Endothelial cell of umbilical vein (primary cell): ENCODE data around the gene LRRC37B. TPM values are rescaled to one million over a fixed set of nuclear protein-coding genes. Genes with fewer than 3 reads are reported as not detected.

Experiments
- BruUV-seq: library from RNA; stranded (reverse); fragments of 400-500 nt; replicated peaks from 2 replicates; lab custom pipeline; 2021; lab: Mats Ljungman, UMichigan
- CTCF ChIA-PET: fragments of 300-600, 350-600 bp; sonication (Branson Sonifier 250); formaldehyde crosslinking; loops from one replicate; lab custom pipeline; 2021; ENCODE audit warnings: antibody characterized with exemption, inconsistent platforms; lab: Charles Lee
- POLR2A ChIA-PET: fragments of 300-600, 350-600 bp; sonication (Branson Sonifier 250); formaldehyde crosslinking; loops from one replicate; lab custom pipeline; 2021; ENCODE audit warnings: antibody characterized with exemption, inconsistent platforms; lab: Charles Lee
- DNase-seq: peaks from one replicate; pipeline ENCODE4 v3.0.0-alpha.2; 2011; ENCODE audit warnings: low read depth, low spot score
- FAIRE-seq: peaks from 2 replicates; lab custom pipeline; 2011; peaks lifted over from hg19 to GRCh38; lab: Jason Lieb, UNC
- H2AFZ ChIP-seq: 2 replicates; pipeline ENCODE4 v1.6.0; 2012; ENCODE audit warnings: low read depth, low read length, control low read depth, inconsistent platforms
- H3K27ac ChIP-seq: 2 replicates; pipeline ENCODE4 v1.5.1; 2011; ENCODE audit warnings: low read depth, mild to moderate bottlenecking, control low read depth, low read length, moderate library complexity; ENCODE audit not compliant: insufficient read depth
- H3K27me3 ChIP-seq, 2 experiments: 2 replicates each; pipeline versions ENCODE4 v1.6.0 to v1.6.1; 2011; ENCODE audit warnings: low read length in 2 of 2, mixed read lengths in 1 of 2; ENCODE audit not compliant: control insufficient read depth in 2 of 2, insufficient read depth in 2 of 2
- H3K36me3 ChIP-seq, 2 experiments: 2 replicates in 1 of 2; 3 replicates in 1 of 2; pipeline ENCODE4 v1.5.1; 2011; ENCODE audit warnings: low read length in 2 of 2, mild to moderate bottlenecking in 1 of 2, moderate library complexity in 1 of 2; ENCODE audit not compliant: control insufficient read depth in 2 of 2, insufficient read depth in 2 of 2; ENCODE audit errors: extremely low read depth in 1 of 2
- H3K4me1 ChIP-seq: 3 replicates; pipeline ENCODE4 v1.5.1; 2011; ENCODE audit warnings: mild to moderate bottlenecking, low read length; ENCODE audit not compliant: control insufficient read depth, insufficient read depth; ENCODE audit errors: extremely low read depth
- H3K4me2 ChIP-seq: 2 replicates; pipeline ENCODE4 v1.6.1; 2011; ENCODE audit warnings: low read length, control low read depth, mixed read lengths; ENCODE audit not compliant: insufficient read depth
- H3K4me3 ChIP-seq, 3 experiments: fragments of 200-600 bp in 1 of 3; sonication (generic), shearing (Covaris generic) in 1 of 3; replicated peaks in 1 of 3; 2 replicates each; pipeline ENCODE4 v1.5.1; 2011 to 2016; ENCODE audit warnings: control low read depth in 3 of 3, low read length in 3 of 3, mild to moderate bottlenecking in 2 of 3, inconsistent platforms in 1 of 3, low read depth in 1 of 3, moderate library complexity in 1 of 3; ENCODE audit not compliant: insufficient read depth in 1 of 3
- H3K79me2 ChIP-seq: 2 replicates; pipeline ENCODE4 v1.6.0; 2012; ENCODE audit warnings: low read length, inconsistent platforms; ENCODE audit not compliant: control insufficient read depth, insufficient read depth
- H3K9ac ChIP-seq: replicated peaks from 2 replicates; pipeline ENCODE3; 2011; ENCODE audit warnings: low read length, control low read depth; ENCODE audit not compliant: insufficient read depth; ENCODE audit errors: extremely low read depth
- H3K9me1 ChIP-seq: replicated peaks from 3 replicates; pipeline ENCODE4 v1.6.0; 2011; ENCODE audit warnings: mild to moderate bottlenecking, low read length; ENCODE audit not compliant: control insufficient read depth, insufficient read depth; ENCODE audit errors: extremely low read depth
- H3K9me3 ChIP-seq: replicated peaks from 2 replicates; pipeline ENCODE4 v1.5.1; 2012; ENCODE audit warnings: low read length, inconsistent platforms; ENCODE audit not compliant: control insufficient read depth, insufficient read depth
- H4K20me1 ChIP-seq: replicated peaks from 2 replicates; pipeline ENCODE3; 2011; ENCODE audit warnings: mild to moderate bottlenecking, low read length; ENCODE audit not compliant: control insufficient read depth, insufficient read depth; ENCODE audit errors: extremely low read depth
- EZH2 ChIP-seq: IDR thresholded peaks from 2 replicates; pipeline ENCODE4 v1.6.1; 2012; ENCODE audit warnings: borderline replicate concordance, low read depth, mild to moderate bottlenecking, moderate library complexity, low read length, inconsistent platforms; ENCODE audit not compliant: severe bottlenecking
- FOS ChIP-seq: IDR thresholded peaks from 2 replicates; pipeline ENCODE4 v1.6.1; 2011; ENCODE audit warnings: mild to moderate bottlenecking, low read length, moderate library complexity, borderline replicate concordance; ENCODE audit not compliant: insufficient read depth
- GATA2 ChIP-seq: IDR thresholded peaks from 2 replicates; pipeline ENCODE4 v1.7.0; 2011; ENCODE audit warnings: low read depth, mild to moderate bottlenecking, moderate library complexity, mixed read lengths, low read length; ENCODE audit not compliant: insufficient read length, insufficient read depth
- JUN ChIP-seq: IDR thresholded peaks from 2 replicates; pipeline ENCODE4 v1.6.1; 2011; ENCODE audit warnings: borderline replicate concordance, low read depth; ENCODE audit not compliant: insufficient read length, insufficient read depth
- MYC ChIP-seq: IDR thresholded peaks from one replicate; pipeline ENCODE4 v1.6.1; 2011; ENCODE audit warnings: mild to moderate bottlenecking, low read depth, low read length
- POLR2A ChIP-seq: IDR thresholded peaks from 2 replicates; pipeline ENCODE4 v1.6.1; 2012; ENCODE audit warnings: low read depth, mild to moderate bottlenecking, control low read depth, low read length
- POLR2AphosphoS5 ChIP-seq: IDR thresholded peaks from 2 replicates; pipeline ENCODE4 v1.6.1; 2012; ENCODE audit warnings: low read depth, mild to moderate bottlenecking, control low read depth, low read length, moderate library complexity; ENCODE audit not compliant: insufficient read depth
- dilution Hi-C: fragments of 300-500 bp; cut with MboI; formaldehyde crosslinking; loops from one replicate; pipeline ENCODE4 v1.15.0; 2019; ENCODE audit warnings: low sequenced_read_pairs; ENCODE audit not compliant: extremely low pct_ligation_motif_present
- intact Hi-C: fragments of 100-400 bp; cut with micrococcal nuclease; formaldehyde crosslinking; loops from one replicate; pipeline ENCODE4 v1.10.0; 2022
- polyA plus RNA-seq, 4 experiments: library from polyadenylated mRNA; depleted of rRNA in 3 of 4; stranded (reverse) in 3 of 4; unstranded in 1 of 4; fragments of >200 nt; gene quantifications; 2 replicates each; pipeline versions ENCODE4 v1.2.1 to v1.2.3, GENCODE V29; 2011 to 2012; ENCODE audit warnings: missing spikeins in 1 of 4
- total RNA-seq: library from RNA; stranded (reverse); gene quantifications from 2 replicates; pipeline ENCODE4 v1.2.3, GENCODE V29; 2021
- TF ChIP-seq, protein P1 (sequence below): IDR thresholded peaks from 2 replicates; pipeline ENCODE4 v1.6.1; 2011; ENCODE audit not compliant: insufficient read depth, insufficient read length
- TF ChIP-seq, protein P2 (sequence below), 2 donors: IDR thresholded peaks; 1 replicate in 1 of 2; 2 replicates in 1 of 2; pipeline ENCODE4 v1.5.1; 2011; ENCODE audit warnings: low read length in 2 of 2, mild to moderate bottlenecking in 2 of 2, moderate library complexity in 2 of 2, control low read depth in 1 of 2, inconsistent platforms in 1 of 2, low read depth in 1 of 2; ENCODE audit not compliant: insufficient read depth in 1 of 2; ENCODE audit errors: extremely low read depth in 1 of 2

LRRC37B gene
- total and polyA plus RNA-seq, 2 donors (not counting 3 experiments of a cell fraction or from before 2014, with no cell fraction given), result 12.9 to 22.5 TPM

DNA sequence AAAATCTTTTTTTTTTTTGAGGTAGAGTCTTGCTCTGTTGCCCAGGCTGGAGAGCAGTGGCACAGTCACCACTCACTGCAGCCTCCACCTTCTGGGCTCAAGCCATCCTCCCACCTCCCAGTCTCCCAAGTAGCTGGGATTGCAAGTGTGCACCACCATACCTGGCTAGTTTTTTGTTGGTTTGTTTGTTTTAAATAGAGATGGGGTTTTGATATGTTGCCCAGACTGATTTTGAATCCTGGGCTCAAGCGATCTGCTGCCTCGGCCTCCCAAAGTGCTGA, 2.0 kb downstream of the LRRC37B start:
- Histone ChIP-seq H3K79me2 (peaks cover 23% of the 10 kb centered on the region), H3K9ac (no peak overlapping the region), H3K27me3 (no peaks in the 10 kb centered on the region), H3K36me3 (no peaks in the 10 kb centered on the region), H3K9me1 (no peaks in the 10 kb centered on the region), H3K4me1 (peaks cover 7% of the 10 kb centered on the region), H3K9me3 (no peaks in the 10 kb centered on the region), H3K4me3 (peak overlapping the region in 1 of 3 experiments; percentile 71), H2AFZ (no peak overlapping the region), H3K4me2 (peak overlapping the region; percentile 62), H3K27ac (no peak overlapping the region), H4K20me1 (no peaks in the 10 kb centered on the region)
- dilution Hi-C loops (no loop called here), intact Hi-C loops (loop anchor here (10.0 kb wide), 1 partner anchor 306 kb away; no protein-coding TSS in a partner anchor)
- ChIA-PET POLR2A (interaction anchor here (0.7 kb wide), 1 partner anchor 123 kb away, joined by 3 read pairs; no protein-coding TSS in a partner anchor), CTCF (interaction anchor here (4.4 kb wide), 1 partner anchor 130 kb away, joined by 96 read pairs; no protein-coding TSS in a partner anchor)
- TF ChIP-seq, protein P1, sequence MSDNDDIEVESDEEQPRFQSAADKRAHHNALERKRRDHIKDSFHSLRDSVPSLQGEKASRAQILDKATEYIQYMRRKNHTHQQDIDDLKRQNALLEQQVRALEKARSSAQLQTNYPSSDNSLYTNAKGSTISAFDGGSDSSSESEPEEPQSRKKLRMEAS, result no peak
- no peak for TF ChIP-seq POLR2A
- TF ChIP-seq GATA2, result no peak
- TF ChIP-seq FOS, result no peak
- TF ChIP-seq JUN, result no peak
- TF ChIP-seq, protein P2, sequence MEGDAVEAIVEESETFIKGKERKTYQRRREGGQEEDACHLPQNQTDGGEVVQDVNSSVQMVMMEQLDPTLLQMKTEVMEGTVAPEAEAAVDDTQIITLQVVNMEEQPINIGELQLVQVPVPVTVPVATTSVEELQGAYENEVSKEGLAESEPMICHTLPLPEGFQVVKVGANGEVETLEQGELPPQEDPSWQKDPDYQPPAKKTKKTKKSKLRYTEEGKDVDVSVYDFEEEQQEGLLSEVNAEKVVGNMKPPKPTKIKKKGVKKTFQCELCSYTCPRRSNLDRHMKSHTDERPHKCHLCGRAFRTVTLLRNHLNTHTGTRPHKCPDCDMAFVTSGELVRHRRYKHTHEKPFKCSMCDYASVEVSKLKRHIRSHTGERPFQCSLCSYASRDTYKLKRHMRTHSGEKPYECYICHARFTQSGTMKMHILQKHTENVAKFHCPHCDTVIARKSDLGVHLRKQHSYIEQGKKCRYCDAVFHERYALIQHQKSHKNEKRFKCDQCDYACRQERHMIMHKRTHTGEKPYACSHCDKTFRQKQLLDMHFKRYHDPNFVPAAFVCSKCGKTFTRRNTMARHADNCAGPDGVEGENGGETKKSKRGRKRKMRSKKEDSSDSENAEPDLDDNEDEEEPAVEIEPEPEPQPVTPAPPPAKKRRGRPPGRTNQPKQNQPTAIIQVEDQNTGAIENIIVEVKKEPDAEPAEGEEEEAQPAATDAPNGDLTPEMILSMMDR (IDR thresholded peaks at IDR 0.05; ENCODE audit: extremely low read depth in 1 of 2, insufficient read depth in 1 of 2, low read depth in 1 of 2, low read length in 2 of 2), result no peak
- no peak for TF ChIP-seq EZH2
- TF ChIP-seq POLR2AphosphoS5, result no peak
- TF ChIP-seq MYC, result no peak
- no TSS peak for BruUV-seq
- FAIRE-seq (no peak), DNase-seq (no peak)
